ENCODE results near the gene RNF19B. TPM values are rescaled to one million over a fixed set of nuclear protein-coding genes. Genes with fewer than 3 reads are reported as not detected.

RNF19B gene
- total and polyA plus RNA-seq, 2 of the 13 experiments (the other 11 are each of a cell fraction or from before 2014, with no cell fraction given), result 15.3 to 22.5 TPM

DNA sequence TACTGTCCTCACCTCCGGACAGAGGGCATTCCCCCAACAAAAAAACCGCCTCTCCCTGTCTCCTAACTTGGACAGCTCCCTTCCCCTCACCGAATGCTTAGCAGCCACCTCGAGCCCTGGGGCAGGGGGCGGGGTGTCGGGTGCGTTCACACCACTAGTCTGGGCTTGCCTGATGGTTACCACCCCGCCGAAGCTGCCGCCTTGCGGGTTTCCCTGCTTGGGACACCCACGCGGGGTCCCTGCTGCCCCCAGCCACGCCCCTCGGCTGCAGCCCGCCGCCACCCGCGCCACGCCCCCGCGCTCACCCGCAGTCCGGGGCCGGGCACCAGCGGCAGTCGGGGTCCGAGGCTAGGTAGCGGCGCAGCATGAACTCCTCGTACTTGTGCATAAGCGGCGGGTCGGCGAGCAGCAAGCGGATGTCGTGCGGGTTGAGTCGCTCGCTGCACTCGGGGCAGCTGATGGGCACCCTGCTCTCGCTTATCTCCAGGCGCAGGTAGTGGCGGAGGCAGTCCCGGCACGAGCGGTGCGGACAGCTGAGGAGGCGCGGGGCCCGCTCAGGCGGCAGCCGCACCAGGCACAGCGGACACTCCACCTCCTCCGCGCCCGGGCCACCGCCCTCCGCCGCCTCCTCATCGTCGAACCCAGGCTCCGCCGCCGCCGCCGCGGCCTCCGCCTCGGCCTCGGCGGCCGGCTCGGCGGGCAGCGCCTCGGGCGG is 706 bp downstream of the RNF19B start (continued):
- TF ChIP-seq, protein P1, sequence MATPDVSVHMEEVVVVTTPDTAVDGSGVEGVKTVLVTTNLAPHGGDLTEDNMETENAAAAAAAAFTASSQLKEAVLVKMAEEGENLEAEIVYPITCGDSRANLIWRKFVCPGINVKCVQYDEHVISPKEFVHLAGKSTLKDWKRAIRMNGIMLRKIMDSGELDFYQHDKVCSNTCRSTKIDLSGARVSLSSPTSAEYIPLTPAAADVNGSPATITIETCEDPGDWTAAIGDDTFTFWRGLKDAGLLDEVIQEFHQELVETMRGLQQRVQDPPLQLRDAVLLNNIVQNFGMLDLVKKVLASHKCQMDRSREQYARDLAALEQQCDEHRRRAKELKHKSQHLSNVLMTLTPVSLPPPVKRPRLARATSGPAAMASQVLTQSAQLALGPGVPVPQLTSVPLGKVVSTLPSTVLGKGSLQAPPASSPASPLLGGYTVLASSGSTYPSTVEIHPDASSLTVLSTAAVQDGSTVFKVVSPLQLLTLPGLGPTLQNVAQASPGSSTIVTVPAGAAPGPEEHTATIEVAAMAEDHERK (CRISPR knock-in tag; IDR thresholded peaks at IDR 0.05; ENCODE audit: low read depth), result no peak
- TF ChIP-seq FIP1L1 (IDR thresholded peaks at IDR 0.05; ENCODE audit: borderline replicate concordance, insufficient read depth, low read depth, low read length), result no peak
- no peak for TF ChIP-seq ZNF138 (CRISPR knock-in tag; IDR thresholded peaks at IDR 0.05; ENCODE audit: low read depth)
- TF ChIP-seq, protein P2, sequence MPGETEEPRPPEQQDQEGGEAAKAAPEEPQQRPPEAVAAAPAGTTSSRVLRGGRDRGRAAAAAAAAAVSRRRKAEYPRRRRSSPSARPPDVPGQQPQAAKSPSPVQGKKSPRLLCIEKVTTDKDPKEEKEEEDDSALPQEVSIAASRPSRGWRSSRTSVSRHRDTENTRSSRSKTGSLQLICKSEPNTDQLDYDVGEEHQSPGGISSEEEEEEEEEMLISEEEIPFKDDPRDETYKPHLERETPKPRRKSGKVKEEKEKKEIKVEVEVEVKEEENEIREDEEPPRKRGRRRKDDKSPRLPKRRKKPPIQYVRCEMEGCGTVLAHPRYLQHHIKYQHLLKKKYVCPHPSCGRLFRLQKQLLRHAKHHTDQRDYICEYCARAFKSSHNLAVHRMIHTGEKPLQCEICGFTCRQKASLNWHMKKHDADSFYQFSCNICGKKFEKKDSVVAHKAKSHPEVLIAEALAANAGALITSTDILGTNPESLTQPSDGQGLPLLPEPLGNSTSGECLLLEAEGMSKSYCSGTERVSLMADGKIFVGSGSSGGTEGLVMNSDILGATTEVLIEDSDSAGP (CRISPR knock-in tag; IDR thresholded peaks at IDR 0.05; ENCODE audit: borderline replicate concordance), result 0 out of 2 replicates have a peak, but pooled peaks have one; percentile 5
- no peak for TF ChIP-seq ZNF501 (CRISPR knock-in tag; IDR thresholded peaks at IDR 0.05)
- no peak for TF ChIP-seq ZKSCAN5 (CRISPR knock-in tag; IDR thresholded peaks at IDR 0.05)
- TF ChIP-seq, protein P3, sequence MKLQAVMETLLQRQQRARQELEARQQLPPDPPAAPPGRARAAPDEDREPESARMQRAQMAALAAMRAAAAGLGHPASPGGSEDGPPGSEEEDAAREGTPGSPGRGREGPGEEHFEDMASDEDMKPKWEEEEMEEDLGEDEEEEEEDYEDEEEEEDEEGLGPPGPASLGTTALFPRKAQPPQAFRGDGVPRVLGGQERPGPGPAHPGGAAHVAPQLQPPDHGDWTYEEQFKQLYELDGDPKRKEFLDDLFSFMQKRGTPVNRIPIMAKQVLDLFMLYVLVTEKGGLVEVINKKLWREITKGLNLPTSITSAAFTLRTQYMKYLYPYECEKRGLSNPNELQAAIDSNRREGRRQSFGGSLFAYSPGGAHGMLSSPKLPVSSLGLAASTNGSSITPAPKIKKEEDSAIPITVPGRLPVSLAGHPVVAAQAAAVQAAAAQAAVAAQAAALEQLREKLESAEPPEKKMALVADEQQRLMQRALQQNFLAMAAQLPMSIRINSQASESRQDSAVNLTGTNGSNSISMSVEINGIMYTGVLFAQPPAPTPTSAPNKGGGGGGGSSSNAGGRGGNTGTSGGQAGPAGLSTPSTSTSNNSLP (IDR thresholded peaks at IDR 0.05; ENCODE audit: low read depth, low read length), result no peak
- TF ChIP-seq ATF7 (IDR thresholded peaks at IDR 0.05), result no peak
- TF ChIP-seq ATF7 (CRISPR knock-in tag; IDR thresholded peaks at IDR 0.05), result no peak
- TF ChIP-seq SATB2 (CRISPR knock-in tag; IDR thresholded peaks at IDR 0.05), result no peak
- TF ChIP-seq, protein P4, sequence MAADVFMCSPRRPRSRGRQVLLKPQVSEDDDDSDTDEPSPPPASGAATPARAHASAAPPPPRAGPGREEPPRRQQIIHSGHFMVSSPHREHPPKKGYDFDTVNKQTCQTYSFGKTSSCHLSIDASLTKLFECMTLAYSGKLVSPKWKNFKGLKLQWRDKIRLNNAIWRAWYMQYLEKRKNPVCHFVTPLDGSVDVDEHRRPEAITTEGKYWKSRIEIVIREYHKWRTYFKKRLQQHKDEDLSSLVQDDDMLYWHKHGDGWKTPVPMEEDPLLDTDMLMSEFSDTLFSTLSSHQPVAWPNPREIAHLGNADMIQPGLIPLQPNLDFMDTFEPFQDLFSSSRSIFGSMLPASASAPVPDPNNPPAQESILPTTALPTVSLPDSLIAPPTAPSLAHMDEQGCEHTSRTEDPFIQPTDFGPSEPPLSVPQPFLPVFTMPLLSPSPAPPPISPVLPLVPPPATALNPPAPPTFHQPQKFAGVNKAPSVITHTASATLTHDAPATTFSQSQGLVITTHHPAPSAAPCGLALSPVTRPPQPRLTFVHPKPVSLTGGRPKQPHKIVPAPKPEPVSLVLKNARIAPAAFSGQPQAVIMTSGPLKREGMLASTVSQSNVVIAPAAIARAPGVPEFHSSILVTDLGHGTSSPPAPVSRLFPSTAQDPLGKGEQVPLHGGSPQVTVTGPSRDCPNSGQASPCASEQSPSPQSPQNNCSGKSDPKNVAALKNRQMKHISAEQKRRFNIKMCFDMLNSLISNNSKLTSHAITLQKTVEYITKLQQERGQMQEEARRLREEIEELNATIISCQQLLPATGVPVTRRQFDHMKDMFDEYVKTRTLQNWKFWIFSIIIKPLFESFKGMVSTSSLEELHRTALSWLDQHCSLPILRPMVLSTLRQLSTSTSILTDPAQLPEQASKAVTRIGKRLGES (CRISPR knock-in tag; IDR thresholded peaks at IDR 0.05; ENCODE audit: borderline replicate concordance), result no peak
- no peak for TF ChIP-seq ZNF460 (CRISPR knock-in tag; IDR thresholded peaks at IDR 0.05; ENCODE audit: borderline replicate concordance)
- TF ChIP-seq U2AF1 (optimal IDR thresholded peaks at IDR 0.05; ENCODE audit: low read depth, low read length), result no peak
- TF ChIP-seq ARID2 (CRISPR knock-in tag; IDR thresholded peaks at IDR 0.05; ENCODE audit: borderline replicate concordance), result no peak
- TF ChIP-seq CBFB (CRISPR knock-in tag; IDR thresholded peaks at IDR 0.05), result no peak
- TF ChIP-seq, protein P5, sequence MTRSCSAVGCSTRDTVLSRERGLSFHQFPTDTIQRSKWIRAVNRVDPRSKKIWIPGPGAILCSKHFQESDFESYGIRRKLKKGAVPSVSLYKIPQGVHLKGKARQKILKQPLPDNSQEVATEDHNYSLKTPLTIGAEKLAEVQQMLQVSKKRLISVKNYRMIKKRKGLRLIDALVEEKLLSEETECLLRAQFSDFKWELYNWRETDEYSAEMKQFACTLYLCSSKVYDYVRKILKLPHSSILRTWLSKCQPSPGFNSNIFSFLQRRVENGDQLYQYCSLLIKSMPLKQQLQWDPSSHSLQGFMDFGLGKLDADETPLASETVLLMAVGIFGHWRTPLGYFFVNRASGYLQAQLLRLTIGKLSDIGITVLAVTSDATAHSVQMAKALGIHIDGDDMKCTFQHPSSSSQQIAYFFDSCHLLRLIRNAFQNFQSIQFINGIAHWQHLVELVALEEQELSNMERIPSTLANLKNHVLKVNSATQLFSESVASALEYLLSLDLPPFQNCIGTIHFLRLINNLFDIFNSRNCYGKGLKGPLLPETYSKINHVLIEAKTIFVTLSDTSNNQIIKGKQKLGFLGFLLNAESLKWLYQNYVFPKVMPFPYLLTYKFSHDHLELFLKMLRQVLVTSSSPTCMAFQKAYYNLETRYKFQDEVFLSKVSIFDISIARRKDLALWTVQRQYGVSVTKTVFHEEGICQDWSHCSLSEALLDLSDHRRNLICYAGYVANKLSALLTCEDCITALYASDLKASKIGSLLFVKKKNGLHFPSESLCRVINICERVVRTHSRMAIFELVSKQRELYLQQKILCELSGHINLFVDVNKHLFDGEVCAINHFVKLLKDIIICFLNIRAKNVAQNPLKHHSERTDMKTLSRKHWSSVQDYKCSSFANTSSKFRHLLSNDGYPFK (CRISPR knock-in tag; IDR thresholded peaks at IDR 0.05; ENCODE audit: borderline replicate concordance), result no peak
- no peak for TF ChIP-seq TBP (CRISPR knock-in tag; IDR thresholded peaks at IDR 0.05)
- no peak; the same call in 1 of the 2 replicates for TF ChIP-seq HES4 (CRISPR knock-in tag; IDR thresholded peaks at IDR 0.05; ENCODE audit: borderline replicate concordance)
